H7 (cell line): ENCODE results near the gene NKX1-2. TPM values are rescaled to one million over a fixed set of nuclear protein-coding genes. Genes with fewer than 3 reads are reported as not detected.

ENCODE experiments used
- DNase-seq: peaks from one replicate; pipeline ENCODE4 v3.0.0; 2012
- H3K27me3 ChIP-seq: 2 replicates; pipeline ENCODE4 v1.6.0; 2011; ENCODE audit warnings: mild to moderate bottlenecking, low read length; ENCODE audit not compliant: control insufficient read depth, insufficient read depth
- H3K36me3 ChIP-seq: replicated peaks from 2 replicates; pipeline ENCODE4 v1.5.1; 2011; ENCODE audit warnings: low read length; ENCODE audit not compliant: control insufficient read depth, insufficient read depth
- H3K4me3 ChIP-seq: 2 replicates; pipeline ENCODE4 v1.5.1; 2011; ENCODE audit warnings: low read depth, mild to moderate bottlenecking, control low read depth, low read length, moderate library complexity; ENCODE audit not compliant: insufficient read depth
- total RNA-seq: library from RNA; depleted of rRNA; stranded (reverse); fragments of >200 nt; shearing (Covaris generic); gene quantifications from 2 replicates; pipeline ENCODE4 v1.2.3, GENCODE V29; 2014

Gene NKX1-2
- total RNA-seq, 1 experiment from 2014 or later, result 57.8 TPM

DNA sequence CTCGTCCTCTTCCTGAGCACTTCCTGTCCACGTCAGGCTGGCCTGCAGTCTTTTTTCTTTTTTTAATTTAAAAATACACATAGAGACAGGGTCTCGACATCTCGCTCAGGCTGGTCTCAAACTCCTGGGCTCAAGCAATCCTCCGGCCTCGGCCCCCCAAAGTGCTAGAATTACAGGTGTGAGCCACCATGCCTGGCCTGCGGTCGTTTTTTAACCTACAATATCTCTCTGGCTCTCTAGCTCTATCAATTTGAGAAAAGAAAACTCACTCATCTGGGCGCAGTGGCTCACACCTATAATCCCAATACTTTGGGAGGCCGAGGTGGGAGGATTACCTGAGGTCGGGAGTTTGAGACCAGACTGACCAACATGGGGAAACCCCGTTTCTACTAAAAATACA lies 27.1 kb downstream of the NKX1-2 start:
- H3K4me3 ChIP-seq, result no peak overlapping the region
- no peaks in the 10 kb centered on the region for H3K36me3 ChIP-seq
- DNase-seq, result no peak
- H3K27me3 ChIP-seq, result peaks cover 2% of the 10 kb centered on the region; the same call in 1 of the 2 replicates

DNA sequence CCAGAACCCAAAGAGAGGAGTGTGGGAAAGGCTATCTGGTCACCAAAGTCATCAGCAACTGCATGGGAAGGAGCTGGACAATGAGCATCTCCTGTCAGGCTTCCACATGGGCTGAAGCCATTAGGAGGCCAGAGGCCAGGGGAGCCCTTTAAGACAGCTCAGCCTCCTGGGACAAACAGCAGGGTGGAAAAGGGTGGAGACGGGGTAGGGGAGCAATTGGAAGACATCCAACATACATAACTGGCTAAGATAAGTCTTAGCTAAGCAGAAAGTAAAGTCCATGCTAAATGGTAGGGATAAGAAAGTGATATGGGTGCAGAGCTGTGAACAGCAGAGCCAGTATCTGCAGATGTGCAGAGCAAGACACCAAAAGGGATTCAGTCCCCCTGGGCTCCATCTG lies 29.6 kb downstream of the NKX1-2 start:
- no peaks in the 10 kb centered on the region for H3K36me3 ChIP-seq
- peaks cover 2% of the 10 kb centered on the region; the same call in 1 of the 2 replicates for H3K27me3 ChIP-seq
- no peak for DNase-seq
- H3K4me3 ChIP-seq, result no peak overlapping the region

DNA sequence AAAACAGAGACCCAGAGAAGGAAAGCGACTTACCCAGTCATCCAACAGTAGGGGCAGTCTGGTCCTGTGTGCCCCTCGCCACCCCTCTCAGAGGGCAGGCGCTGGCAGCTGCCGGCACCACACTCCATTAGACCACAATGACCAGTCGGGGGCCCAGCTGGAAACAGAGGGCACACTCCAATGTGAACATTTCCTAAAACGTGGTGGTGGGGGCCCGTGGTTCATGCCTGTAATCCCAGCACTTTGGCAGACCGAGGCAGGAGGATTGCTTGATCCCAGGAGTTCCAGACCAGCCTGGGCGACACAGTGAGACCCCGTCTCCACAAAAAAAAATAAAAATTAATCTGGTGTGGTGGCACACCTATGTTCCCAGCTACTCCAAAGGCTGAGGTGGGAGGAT lies 30.2 kb downstream of the NKX1-2 start:
- no peak for DNase-seq
- Histone ChIP-seq H3K4me3 (no peak overlapping the region; the same call in 1 of the 2 replicates), H3K27me3 (peaks cover 2% of the 10 kb centered on the region; the same call in 1 of the 2 replicates), H3K36me3 (no peaks in the 10 kb centered on the region)

DNA sequence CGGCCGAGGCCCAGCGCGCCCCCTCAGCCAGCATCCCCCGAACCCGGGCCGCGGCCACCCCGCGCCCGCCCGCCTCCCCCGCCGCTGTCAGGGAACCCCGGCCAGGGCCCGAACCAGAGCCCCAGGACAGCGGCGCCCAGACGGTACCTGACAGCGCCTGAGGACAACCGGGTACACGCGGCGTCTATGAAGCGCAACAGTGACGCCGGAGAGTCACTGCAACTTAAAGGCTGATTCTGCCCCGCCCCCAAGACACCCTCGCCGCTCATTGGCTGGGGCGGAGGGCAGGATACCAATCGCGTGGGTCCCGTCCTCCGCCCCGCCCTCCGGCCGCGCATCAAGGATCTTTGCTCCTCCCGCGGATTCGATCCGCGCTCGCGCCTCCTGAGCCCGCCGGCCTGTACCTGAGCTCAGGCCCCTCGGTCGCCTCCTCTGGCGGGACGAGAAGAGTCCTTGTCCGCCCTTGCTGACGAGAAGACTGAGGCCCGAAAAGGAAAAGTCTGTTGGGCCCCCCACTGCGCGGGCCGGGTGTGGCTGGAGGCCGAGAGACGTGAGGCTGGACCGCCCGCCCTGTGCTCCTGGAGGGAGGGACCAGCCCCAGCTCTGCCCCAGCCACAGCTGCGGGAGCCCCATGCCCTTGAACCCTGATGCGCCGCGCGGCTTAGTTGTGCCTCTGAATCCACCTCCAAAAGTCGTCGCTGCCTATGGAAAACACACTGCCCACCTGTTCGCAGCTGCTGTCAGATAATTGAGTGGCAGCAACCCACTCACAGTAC lies 30.9 kb downstream of the NKX1-2 start, which contains the start of gene OAT:
Gene OAT, minus strand, starts transcription at position 198 of the 776 bp plus-strand sequence. CDS start 6,752 bp downstream, outside the sequence.
- peak; percentile 99 for DNase-seq
- Histone ChIP-seq H3K36me3 (no peaks in the 10 kb centered on the region), H3K27me3 (peaks cover 2% of the 10 kb centered on the region; the same call in 1 of the 2 replicates), H3K4me3 (peak within 1 kb of the TSS; percentile 75)

DNA sequence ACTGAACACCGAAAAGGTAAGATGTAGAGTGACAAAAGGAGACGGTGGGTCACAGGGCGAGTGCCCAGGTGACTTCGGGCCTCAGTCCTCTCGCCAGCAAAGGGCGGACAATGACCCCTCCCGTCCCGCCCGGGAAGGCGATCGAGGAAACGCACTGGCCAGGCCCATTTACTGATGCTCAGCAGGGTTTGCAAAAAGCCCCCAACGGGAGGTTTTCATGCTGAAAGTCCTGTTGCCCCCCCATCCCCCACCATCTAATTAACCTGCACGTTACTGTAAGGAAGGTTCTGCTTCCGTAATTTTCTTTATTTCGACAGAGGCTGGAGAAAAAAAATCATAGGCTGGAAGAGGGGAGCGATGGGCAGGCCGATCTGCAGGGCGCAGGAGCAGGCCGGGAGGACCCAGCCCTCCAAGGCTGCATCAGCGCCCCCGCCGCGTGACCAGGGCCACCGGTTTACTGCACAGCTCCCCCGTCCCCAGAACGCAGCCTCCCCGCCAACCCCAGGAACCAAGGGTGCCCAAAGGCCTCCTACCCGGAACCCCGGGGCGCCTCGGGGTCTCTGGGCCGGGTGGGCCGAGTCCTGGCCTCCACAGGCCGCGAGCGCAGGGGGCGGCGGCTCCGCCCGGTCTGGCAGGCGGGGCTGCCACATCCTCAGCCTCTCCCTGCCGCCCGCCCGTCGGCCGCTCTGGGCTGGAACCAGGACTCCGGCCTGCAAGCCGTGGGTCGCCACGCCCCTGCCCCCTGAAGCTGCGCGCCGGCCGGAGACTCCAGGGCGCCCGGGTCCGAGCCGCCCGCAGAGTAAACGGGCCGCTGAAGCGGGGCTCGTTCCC lies 31.7 kb downstream of the NKX1-2 start:
- Histone ChIP-seq H3K27me3 (peaks cover 2% of the 10 kb centered on the region; the same call in 1 of the 2 replicates), H3K4me3 (peak overlapping the region; percentile 75), H3K36me3 (no peaks in the 10 kb centered on the region)
- DNase-seq, result peak; percentile 86

DNA sequence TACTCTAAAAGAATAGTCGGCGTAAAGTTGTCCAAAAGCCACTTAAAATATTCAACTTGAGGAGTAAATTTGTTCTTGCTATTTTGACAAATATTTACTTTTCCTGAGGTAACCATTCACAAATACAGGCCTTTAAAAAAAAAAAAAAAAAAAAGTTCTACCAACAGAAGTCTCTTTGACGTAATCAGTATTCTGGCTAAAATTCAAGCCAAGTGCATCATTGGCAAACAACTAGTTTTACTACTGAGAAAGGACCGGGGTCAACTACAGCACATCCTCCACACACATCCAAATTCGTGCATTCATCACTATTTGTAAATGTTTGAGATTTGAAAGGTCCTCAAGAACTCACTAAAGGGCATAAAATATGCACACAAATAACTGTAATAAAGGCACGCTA lies 33.1 kb downstream of the NKX1-2 start:
- H3K4me3 ChIP-seq, result no peak overlapping the region
- H3K27me3 ChIP-seq, result peaks cover 2% of the 10 kb centered on the region; the same call in 1 of the 2 replicates
- no peak for DNase-seq
- H3K36me3 ChIP-seq, result no peaks in the 10 kb centered on the region

DNA sequence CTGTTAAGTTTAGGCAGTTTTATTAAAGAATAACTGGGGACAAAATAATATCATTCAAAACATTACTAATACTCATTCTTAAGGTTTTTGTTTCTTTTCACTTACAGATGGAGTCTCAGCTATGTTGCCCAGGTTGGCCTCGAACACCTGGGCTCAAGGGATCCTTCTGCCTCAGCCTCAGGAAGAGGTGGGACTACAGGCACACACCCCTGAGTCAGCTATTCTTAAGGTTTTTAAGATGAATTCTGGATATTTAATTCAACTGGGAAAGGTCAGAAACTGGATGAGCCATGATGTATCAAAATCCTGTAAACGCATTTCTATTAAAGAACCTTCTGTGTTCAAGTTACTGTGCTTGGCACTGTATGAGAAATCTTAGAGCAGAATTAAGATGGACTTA lies 34.6 kb downstream of the NKX1-2 start:
- Histone ChIP-seq H3K27me3 (no peaks in the 10 kb centered on the region), H3K4me3 (no peak overlapping the region), H3K36me3 (no peaks in the 10 kb centered on the region; the same call in 1 of the 2 replicates)
- DNase-seq, result no peak

DNA sequence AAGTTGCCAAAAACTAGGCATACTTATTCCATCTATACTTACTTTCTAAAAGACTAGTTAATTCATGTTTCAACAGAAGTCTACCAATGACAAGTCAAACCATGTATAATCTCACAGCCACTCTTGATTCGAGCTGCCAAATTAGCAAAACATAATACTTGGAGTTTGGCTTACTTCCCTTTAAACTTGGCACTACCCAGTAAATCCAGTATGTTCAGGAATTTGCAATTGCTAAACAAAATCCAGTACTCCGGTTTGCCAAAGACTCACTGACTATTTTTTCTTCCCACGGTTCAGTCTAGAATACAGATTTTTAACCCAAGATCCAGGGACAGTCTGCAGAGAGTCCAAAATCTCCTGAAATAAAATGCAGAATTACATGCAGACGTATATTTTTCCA lies 35.8 kb downstream of the NKX1-2 start:
- Histone ChIP-seq H3K4me3 (no peak overlapping the region), H3K36me3 (peaks cover 2% of the 10 kb centered on the region), H3K27me3 (no peaks in the 10 kb centered on the region)
- DNase-seq, result no peak

DNA sequence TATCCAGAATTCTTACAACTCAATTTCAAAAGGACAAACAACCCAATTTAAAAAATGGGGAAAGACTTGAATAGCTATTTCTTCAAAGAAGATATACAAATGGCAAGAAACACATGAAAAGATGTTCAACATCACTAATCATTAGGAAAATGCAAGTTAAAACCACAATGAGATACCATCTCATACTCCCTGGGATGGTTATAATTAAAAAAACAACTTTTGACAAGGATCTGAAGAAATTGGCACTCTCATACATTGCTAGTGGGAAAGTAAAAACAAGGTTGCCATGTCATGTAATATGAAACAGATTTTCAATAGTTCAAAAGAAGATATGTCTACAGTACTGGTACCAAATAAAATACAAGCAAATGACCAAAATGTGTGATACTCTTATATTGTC lies 40.1 kb downstream of the NKX1-2 start:
- Histone ChIP-seq H3K4me3 (no peak overlapping the region), H3K36me3 (peaks cover 7% of the 10 kb centered on the region), H3K27me3 (no peaks in the 10 kb centered on the region)
- DNase-seq, result no peak

DNA sequence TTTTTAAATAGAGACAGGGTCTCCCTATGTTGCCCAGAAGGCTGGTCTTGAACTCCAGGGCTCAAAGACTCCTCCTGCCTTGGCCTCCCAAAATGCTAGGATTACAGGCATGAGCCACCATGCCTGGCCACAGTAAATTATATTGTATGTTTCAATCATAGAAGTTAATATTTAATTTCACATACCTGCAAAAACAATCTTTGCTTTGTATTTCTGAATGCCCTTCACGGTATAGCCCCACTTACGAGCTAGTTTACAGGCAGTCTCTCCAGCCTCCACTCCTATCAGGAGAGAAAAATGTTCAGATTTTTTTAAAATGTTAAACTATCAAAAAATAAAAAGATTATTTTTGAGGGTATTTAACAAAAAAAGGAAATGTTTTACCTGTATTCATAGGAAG lies 41.5 kb downstream of the NKX1-2 start:
- Histone ChIP-seq H3K36me3 (peaks cover 7% of the 10 kb centered on the region), H3K4me3 (no peak overlapping the region), H3K27me3 (no peaks in the 10 kb centered on the region)
- no peak for DNase-seq

DNA sequence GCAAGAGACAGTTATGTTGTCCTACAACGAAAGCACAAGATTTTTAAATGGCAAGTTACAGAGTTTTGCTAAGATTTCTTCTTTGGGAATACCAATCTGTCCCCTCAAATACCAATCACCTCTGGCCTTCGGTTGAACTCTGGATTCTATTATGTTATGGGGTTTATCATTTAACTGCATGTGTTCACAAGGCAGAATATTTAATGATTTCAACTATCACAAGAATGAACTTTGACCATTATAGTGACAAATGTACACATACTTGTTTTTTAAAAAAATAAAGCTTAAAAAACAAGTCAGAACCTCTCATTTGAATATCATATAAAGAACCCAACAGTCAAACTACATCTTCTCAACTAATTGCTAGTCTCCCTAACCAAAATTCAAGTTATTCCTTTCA lies 42.4 kb downstream of the NKX1-2 start:
- peaks cover 10% of the 10 kb centered on the region for H3K36me3 ChIP-seq
- no peak overlapping the region for H3K4me3 ChIP-seq
- no peaks in the 10 kb centered on the region for H3K27me3 ChIP-seq
- DNase-seq, result no peak

DNA sequence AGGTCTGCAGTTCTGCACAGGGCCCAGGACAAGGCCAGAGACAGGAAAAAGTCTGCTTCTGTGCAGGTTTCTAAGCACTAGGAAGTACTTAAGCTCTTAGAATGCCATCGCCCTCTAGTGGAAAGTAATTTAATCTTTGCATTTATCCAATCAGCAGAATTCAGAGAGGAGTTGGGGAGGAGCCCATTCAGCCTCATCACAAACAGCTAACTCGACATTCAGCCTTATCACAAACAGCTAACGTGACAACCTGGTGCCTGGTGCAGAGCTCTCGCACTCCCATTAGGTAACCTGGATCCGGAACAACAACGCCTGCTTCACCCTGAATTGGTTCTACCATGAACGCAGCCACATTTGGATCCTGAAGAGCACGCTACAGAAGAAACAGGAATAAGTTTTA lies 46.3 kb downstream of the NKX1-2 start:
- H3K27me3 ChIP-seq, result no peaks in the 10 kb centered on the region
- DNase-seq, result peak; percentile 80
- no peak overlapping the region for H3K4me3 ChIP-seq
- peaks cover 11% of the 10 kb centered on the region for H3K36me3 ChIP-seq

DNA sequence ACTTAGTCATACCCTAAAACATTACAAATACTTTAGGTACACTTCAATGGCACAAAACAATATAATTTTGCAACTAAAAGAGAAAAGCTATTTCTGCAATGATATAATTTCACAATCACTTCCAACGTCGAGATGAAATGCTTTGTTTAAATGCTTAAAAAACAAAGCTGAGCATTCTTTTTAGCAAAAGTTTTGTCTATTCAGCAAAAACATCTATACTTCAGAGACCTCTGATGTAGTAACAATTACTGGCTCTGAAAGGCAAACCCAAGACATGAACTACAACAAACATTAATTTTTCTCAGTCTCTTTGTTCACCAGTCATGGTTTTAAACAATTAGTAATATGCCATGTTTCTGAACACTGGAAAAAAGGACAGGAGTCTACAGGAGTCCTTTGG lies 47.6 kb downstream of the NKX1-2 start:
- H3K4me3 ChIP-seq, result no peak overlapping the region
- no peak for DNase-seq
- no peaks in the 10 kb centered on the region for H3K27me3 ChIP-seq
- H3K36me3 ChIP-seq, result peaks cover 11% of the 10 kb centered on the region

DNA sequence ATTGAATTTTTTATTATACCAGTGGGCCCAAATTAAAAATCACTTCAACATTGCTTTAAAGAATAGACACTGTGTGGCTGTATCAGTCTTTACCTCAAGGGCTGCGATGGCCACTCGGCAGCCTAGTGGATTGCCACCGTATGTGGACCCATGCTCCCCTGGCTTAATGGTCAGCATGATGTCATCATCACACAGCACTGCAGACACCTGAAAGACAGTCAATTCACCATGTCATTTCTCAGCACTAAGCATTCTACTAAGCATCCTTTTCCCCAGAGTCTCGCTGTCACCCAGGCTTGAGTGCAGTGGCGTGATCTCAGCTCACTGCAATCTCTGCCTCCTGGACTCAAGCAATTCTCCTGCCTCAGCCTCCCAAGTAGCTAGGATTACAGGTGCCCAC lies 48.2 kb downstream of the NKX1-2 start:
- H3K27me3 ChIP-seq, result no peaks in the 10 kb centered on the region
- DNase-seq, result no peak
- H3K4me3 ChIP-seq, result no peak overlapping the region
- H3K36me3 ChIP-seq, result peaks cover 9% of the 10 kb centered on the region
